SK-N-SH (cell line): ENCODE results near the gene KARS1. TPM values are rescaled to one million over a fixed set of nuclear protein-coding genes. Genes with fewer than 3 reads are reported as not detected.

ENCODE experiments used
- CTCF ChIA-PET: fragments of 300-600, 350-600 bp; formaldehyde crosslinking; extraction: SDS; loops from one replicate; lab custom pipeline; 2021; lab: Yijun Ruan, JAX
- POLR2A ChIA-PET: fragments of 350-600 bp; sonication (Branson Sonifier 250); formaldehyde crosslinking; extraction: SDS; loops from one replicate; lab custom pipeline; 2020; ENCODE audit warnings: antibody characterized with exemption, inconsistent platforms; lab: Yijun Ruan, JAX
- DNase-seq: peaks from one replicate; pipeline ENCODE4 v3.0.0; 2012
- H2AFZ ChIP-seq: fragments of 200-600 bp; sonication (generic); 2 replicates; pipeline ENCODE4 v1.8.1; 2016; ENCODE audit warnings: antibody characterized with exemption, mild to moderate bottlenecking, low read depth
- H3F3A ChIP-seq: fragments of 200-600 bp; sonication (generic); replicated peaks from 2 replicates; pipeline ENCODE3; 2016; ENCODE audit warnings: antibody characterized with exemption, mild to moderate bottlenecking; ENCODE audit not compliant: insufficient read depth
- H3K27ac ChIP-seq, 2 experiments: fragments of 200-500 bp in 1 of 2; fragments of 200-600 bp in 1 of 2; sonication (Bioruptor generic) in 1 of 2; sonication (generic), shearing (Covaris generic) in 1 of 2; 2 replicates each; pipeline versions ENCODE4 v1.5.1 to v1.6.1; 2014 to 2016; ENCODE audit warnings: low read depth in 2 of 2, inconsistent platforms in 1 of 2, low read length in 1 of 2, mild to moderate bottlenecking in 1 of 2, mixed read lengths in 1 of 2
- H3K27me3 ChIP-seq: fragments of 200-600 bp; sonication (generic), shearing (Covaris generic); 2 replicates; pipeline ENCODE4 v1.6.1; 2016; ENCODE audit warnings: mixed run types; ENCODE audit not compliant: insufficient read depth
- H3K36me3 ChIP-seq, 2 experiments: fragments of 200-500 bp in 1 of 2; fragments of 200-600 bp in 1 of 2; sonication (Bioruptor generic) in 1 of 2; sonication (generic) in 1 of 2; replicated peaks in 1 of 2; 2 replicates each; pipeline versions ENCODE3 to v1.5.1; 2014 to 2016; ENCODE audit warnings: low read length in 1 of 2, mild to moderate bottlenecking in 1 of 2; ENCODE audit not compliant: insufficient read depth in 2 of 2, control insufficient read depth in 1 of 2
- H3K4me1 ChIP-seq, 2 experiments: fragments of 200-500 bp in 1 of 2; fragments of 200-600 bp in 1 of 2; sonication (Bioruptor generic) in 1 of 2; sonication (generic), shearing (Covaris generic) in 1 of 2; 2 replicates each; pipeline versions ENCODE4 v1.5.1 to v1.6.1; 2014 to 2016; ENCODE audit warnings: low read depth in 1 of 2, low read length in 1 of 2, mixed run types in 1 of 2; ENCODE audit not compliant: insufficient read depth in 2 of 2, control insufficient read depth in 1 of 2
- H3K4me2 ChIP-seq: fragments of 200-600 bp; sonication (generic), shearing (Covaris generic); 2 replicates; pipeline ENCODE4 v1.6.1; 2017; ENCODE audit warnings: mixed run types
- H3K4me3 ChIP-seq, 2 experiments: fragments of 200-500 bp in 1 of 2; fragments of 200-600 bp in 1 of 2; sonication (Bioruptor generic) in 1 of 2; sonication (generic), shearing (Covaris generic) in 1 of 2; 2 replicates each; pipeline versions ENCODE4 v1.5.1 to v1.8.1; 2014 to 2016; ENCODE audit warnings: low read depth in 2 of 2, inconsistent platforms in 1 of 2, low read length in 1 of 2, mild to moderate bottlenecking in 1 of 2, mixed read lengths in 1 of 2, moderate library complexity in 1 of 2
- H3K79me2 ChIP-seq: fragments of 200-600 bp; sonication (generic); 2 replicates; pipeline ENCODE4 v1.8.1; 2017; ENCODE audit warnings: mild to moderate bottlenecking; ENCODE audit not compliant: insufficient read depth
- H3K9ac ChIP-seq: fragments of 200-600 bp; sonication (generic); 2 replicates; pipeline ENCODE4 v1.6.1; 2017; ENCODE audit warnings: mixed run types
- H3K9me2 ChIP-seq: fragments of 200-600 bp; sonication (generic); 2 replicates; pipeline ENCODE4 v1.6.1; 2017; ENCODE audit warnings: mixed run types
- H3K9me3 ChIP-seq: fragments of 200-600 bp; sonication (generic); 2 replicates; pipeline ENCODE4 v1.6.1; 2017; ENCODE audit warnings: mixed run types, mild to moderate bottlenecking, moderate library complexity
- H4K20me1 ChIP-seq: fragments of 200-600 bp; sonication (generic); 2 replicates; pipeline ENCODE4 v1.6.1; 2017; ENCODE audit warnings: mild to moderate bottlenecking, mixed run types; ENCODE audit not compliant: insufficient read depth
- FOXJ3 ChIP-seq: sonication (generic); formaldehyde crosslinking; IDR thresholded peaks from 2 replicates; pipeline ENCODE4 v1.5.1; 2020; ENCODE audit warnings: mild to moderate bottlenecking, missing genetic modification reagents
- FOXM1 ChIP-seq: IDR thresholded peaks from 2 replicates; pipeline ENCODE4 v1.4.0; 2012; ENCODE audit warnings: low read depth, mild to moderate bottlenecking
- GATA2 ChIP-seq: sonication (generic); formaldehyde crosslinking; IDR thresholded peaks from 2 replicates; pipeline ENCODE4 v1.5.0; 2020; ENCODE audit warnings: mild to moderate bottlenecking, missing genetic modification reagents
- JUND ChIP-seq: IDR thresholded peaks from 2 replicates; pipeline ENCODE4 v1.4.0; 2012
- MEF2A ChIP-seq: IDR thresholded peaks from 2 replicates; pipeline ENCODE4 v1.4.0; 2012; ENCODE audit warnings: low read depth, borderline replicate concordance
- POLR2AphosphoS5 ChIP-seq: IDR thresholded peaks from 2 replicates; pipeline ENCODE4 v1.6.1; 2012; ENCODE audit warnings: low read depth, low read length
- RCOR1 ChIP-seq: fragments of 150-350 bp; IDR thresholded peaks from 2 replicates; pipeline ENCODE4 v1.6.1; 2017; ENCODE audit warnings: antibody characterized with exemption, low read length
- RFX5 ChIP-seq: IDR thresholded peaks from 2 replicates; pipeline ENCODE4 v1.6.1; 2012; ENCODE audit warnings: mild to moderate bottlenecking, improper control_type of control experiment, low read length
- RXRA ChIP-seq: IDR thresholded peaks from 2 replicates; pipeline ENCODE4 v1.4.0; 2012; ENCODE audit warnings: low read depth, mild to moderate bottlenecking, borderline replicate concordance
- SMC3 ChIP-seq: IDR thresholded peaks from 2 replicates; pipeline ENCODE4 v1.6.1; 2012; ENCODE audit warnings: low read depth, low read length, improper control_type of control experiment
- TAF1 ChIP-seq: IDR thresholded peaks from 2 replicates; pipeline ENCODE4 v1.6.1; 2012; ENCODE audit warnings: low read depth, mild to moderate bottlenecking, low read length, moderate library complexity, borderline replicate concordance
- TCF12 ChIP-seq: IDR thresholded peaks from 2 replicates; pipeline ENCODE4 v1.4.0; 2012
- WGBS: methylation state at CpG from one replicate; pipeline ENCODE4 v1.1.6; 2017; ENCODE audit warnings: low lambda C conversion rate; 5-methylcytosine and 5-hydroxymethylcytosine counted together
- polyA plus RNA-seq, 3 experiments: library from polyadenylated mRNA; depleted of rRNA; stranded (reverse); fragments of >200 nt; gene quantifications; 2 replicates each; pipeline ENCODE4 v1.2.3, GENCODE V29; 2012
- TF ChIP-seq, protein P1 (sequence below): IDR thresholded peaks from 2 replicates; pipeline ENCODE4 v1.4.0; 2012; ENCODE audit warnings: low read depth, borderline replicate concordance
- TF ChIP-seq, protein P2 (sequence below): fragments of 200-600 bp; sonication (generic); IDR thresholded peaks from 2 replicates; pipeline ENCODE4 v1.6.1; 2017; ENCODE audit warnings: antibody characterized with exemption, mild to moderate bottlenecking, moderate library complexity
- TF ChIP-seq, protein P3 (sequence below): IDR thresholded peaks from 2 replicates; pipeline ENCODE4; 2012
- TF ChIP-seq, protein P4 (sequence below): IDR thresholded peaks from 2 replicates; pipeline ENCODE4 v1.6.1; 2012; ENCODE audit warnings: mild to moderate bottlenecking, low read depth, low read length, moderate library complexity
- TF ChIP-seq, protein P5 (sequence below): IDR thresholded peaks from 2 replicates; pipeline ENCODE4 v1.4.0; 2012; ENCODE audit warnings: low read depth, borderline replicate concordance
- TF ChIP-seq, protein P6 (sequence below): fragments of 150-350 bp; IDR thresholded peaks from 2 replicates; pipeline ENCODE4 v1.6.1; 2017; ENCODE audit warnings: antibody characterized with exemption, low read length, low read depth, borderline replicate concordance

KARS1 gene
- polyA plus RNA-seq, 1 of the 3 experiments (the other 2 are of a cell fraction), result 134 TPM

DNA sequence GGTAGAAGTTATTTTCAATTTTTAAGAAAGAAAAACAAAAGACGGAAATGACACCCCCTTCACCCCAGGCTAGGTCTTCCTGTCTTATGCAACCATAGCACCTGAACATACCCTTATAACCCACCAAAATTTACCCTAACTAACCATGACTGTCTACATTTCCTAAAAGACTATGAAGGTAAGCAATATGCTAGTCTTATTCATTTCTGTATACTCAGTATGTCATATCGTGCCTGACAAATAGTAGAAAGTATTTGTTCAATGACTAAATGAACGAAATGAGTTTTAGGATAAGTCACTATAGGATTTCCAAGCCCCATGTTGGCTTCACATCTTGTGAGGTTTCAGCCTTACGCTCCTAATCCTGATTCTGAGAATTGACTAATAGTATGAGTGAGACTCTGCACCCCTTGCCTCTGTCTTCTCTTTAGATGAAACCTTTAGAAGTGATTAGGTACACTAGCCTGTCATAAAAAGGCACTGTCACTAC, 30.9 kb downstream of the KARS1 start:
- ChIA-PET CTCF (interaction anchor here (0.7 kb wide), 1 partner anchor 151 kb away, joined by 3 read pairs; no protein-coding TSS in a partner anchor), POLR2A (no interaction called here)
- Histone ChIP-seq H3K9me3 (no peaks in the 10 kb centered on the region), H3K79me2 (peaks cover 14% of the 10 kb centered on the region), H3K27ac (no peak overlapping the region), H3K36me3 (peaks cover 54 to 67% of the 10 kb centered on the region in 2 experiments), H3K4me1 (peaks cover 10 to 17% of the 10 kb centered on the region in 2 experiments), H3K4me2 (no peak overlapping the region), H3K4me3 (no peak overlapping the region), H3F3A (peaks cover 29% of the 10 kb centered on the region), H2AFZ (no peak overlapping the region), H3K9ac (no peak overlapping the region), H3K9me2 (no peaks in the 10 kb centered on the region), H3K27me3 (no peaks in the 10 kb centered on the region), H4K20me1 (peaks cover 4% of the 10 kb centered on the region; the same call in 1 of the 2 replicates)
- no peak for DNase-seq
- 95% methylated on average over 4 of the region's 4 CpGs for WGBS
- TF ChIP-seq FOXJ3, result no peak
- TF ChIP-seq, protein P1, sequence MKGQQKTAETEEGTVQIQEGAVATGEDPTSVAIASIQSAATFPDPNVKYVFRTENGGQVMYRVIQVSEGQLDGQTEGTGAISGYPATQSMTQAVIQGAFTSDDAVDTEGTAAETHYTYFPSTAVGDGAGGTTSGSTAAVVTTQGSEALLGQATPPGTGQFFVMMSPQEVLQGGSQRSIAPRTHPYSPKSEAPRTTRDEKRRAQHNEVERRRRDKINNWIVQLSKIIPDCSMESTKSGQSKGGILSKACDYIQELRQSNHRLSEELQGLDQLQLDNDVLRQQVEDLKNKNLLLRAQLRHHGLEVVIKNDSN, result no peak
- TF ChIP-seq RCOR1, result no peak
- no peak for TF ChIP-seq TAF1
- TF ChIP-seq, protein P2, sequence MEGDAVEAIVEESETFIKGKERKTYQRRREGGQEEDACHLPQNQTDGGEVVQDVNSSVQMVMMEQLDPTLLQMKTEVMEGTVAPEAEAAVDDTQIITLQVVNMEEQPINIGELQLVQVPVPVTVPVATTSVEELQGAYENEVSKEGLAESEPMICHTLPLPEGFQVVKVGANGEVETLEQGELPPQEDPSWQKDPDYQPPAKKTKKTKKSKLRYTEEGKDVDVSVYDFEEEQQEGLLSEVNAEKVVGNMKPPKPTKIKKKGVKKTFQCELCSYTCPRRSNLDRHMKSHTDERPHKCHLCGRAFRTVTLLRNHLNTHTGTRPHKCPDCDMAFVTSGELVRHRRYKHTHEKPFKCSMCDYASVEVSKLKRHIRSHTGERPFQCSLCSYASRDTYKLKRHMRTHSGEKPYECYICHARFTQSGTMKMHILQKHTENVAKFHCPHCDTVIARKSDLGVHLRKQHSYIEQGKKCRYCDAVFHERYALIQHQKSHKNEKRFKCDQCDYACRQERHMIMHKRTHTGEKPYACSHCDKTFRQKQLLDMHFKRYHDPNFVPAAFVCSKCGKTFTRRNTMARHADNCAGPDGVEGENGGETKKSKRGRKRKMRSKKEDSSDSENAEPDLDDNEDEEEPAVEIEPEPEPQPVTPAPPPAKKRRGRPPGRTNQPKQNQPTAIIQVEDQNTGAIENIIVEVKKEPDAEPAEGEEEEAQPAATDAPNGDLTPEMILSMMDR, result no peak
- no peak for TF ChIP-seq POLR2AphosphoS5
- no peak for TF ChIP-seq JUND
- TF ChIP-seq TCF12, result no peak
- TF ChIP-seq, protein P3, sequence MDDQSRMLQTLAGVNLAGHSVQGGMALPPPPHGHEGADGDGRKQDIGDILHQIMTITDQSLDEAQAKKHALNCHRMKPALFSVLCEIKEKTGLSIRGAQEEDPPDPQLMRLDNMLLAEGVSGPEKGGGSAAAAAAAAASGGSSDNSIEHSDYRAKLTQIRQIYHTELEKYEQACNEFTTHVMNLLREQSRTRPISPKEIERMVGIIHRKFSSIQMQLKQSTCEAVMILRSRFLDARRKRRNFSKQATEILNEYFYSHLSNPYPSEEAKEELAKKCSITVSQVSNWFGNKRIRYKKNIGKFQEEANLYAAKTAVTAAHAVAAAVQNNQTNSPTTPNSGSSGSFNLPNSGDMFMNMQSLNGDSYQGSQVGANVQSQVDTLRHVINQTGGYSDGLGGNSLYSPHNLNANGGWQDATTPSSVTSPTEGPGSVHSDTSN, result no peak
- TF ChIP-seq FOXM1, result no peak
- no peak for TF ChIP-seq RXRA
- no peak for TF ChIP-seq RFX5
- no peak for TF ChIP-seq GATA2 (CRISPR knock-in tag)
- TF ChIP-seq, protein P4, sequence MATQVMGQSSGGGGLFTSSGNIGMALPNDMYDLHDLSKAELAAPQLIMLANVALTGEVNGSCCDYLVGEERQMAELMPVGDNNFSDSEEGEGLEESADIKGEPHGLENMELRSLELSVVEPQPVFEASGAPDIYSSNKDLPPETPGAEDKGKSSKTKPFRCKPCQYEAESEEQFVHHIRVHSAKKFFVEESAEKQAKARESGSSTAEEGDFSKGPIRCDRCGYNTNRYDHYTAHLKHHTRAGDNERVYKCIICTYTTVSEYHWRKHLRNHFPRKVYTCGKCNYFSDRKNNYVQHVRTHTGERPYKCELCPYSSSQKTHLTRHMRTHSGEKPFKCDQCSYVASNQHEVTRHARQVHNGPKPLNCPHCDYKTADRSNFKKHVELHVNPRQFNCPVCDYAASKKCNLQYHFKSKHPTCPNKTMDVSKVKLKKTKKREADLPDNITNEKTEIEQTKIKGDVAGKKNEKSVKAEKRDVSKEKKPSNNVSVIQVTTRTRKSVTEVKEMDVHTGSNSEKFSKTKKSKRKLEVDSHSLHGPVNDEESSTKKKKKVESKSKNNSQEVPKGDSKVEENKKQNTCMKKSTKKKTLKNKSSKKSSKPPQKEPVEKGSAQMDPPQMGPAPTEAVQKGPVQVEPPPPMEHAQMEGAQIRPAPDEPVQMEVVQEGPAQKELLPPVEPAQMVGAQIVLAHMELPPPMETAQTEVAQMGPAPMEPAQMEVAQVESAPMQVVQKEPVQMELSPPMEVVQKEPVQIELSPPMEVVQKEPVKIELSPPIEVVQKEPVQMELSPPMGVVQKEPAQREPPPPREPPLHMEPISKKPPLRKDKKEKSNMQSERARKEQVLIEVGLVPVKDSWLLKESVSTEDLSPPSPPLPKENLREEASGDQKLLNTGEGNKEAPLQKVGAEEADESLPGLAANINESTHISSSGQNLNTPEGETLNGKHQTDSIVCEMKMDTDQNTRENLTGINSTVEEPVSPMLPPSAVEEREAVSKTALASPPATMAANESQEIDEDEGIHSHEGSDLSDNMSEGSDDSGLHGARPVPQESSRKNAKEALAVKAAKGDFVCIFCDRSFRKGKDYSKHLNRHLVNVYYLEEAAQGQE, result no peak
- TF ChIP-seq SMC3, result no peak
- TF ChIP-seq MEF2A, result no peak
- TF ChIP-seq, protein P5, sequence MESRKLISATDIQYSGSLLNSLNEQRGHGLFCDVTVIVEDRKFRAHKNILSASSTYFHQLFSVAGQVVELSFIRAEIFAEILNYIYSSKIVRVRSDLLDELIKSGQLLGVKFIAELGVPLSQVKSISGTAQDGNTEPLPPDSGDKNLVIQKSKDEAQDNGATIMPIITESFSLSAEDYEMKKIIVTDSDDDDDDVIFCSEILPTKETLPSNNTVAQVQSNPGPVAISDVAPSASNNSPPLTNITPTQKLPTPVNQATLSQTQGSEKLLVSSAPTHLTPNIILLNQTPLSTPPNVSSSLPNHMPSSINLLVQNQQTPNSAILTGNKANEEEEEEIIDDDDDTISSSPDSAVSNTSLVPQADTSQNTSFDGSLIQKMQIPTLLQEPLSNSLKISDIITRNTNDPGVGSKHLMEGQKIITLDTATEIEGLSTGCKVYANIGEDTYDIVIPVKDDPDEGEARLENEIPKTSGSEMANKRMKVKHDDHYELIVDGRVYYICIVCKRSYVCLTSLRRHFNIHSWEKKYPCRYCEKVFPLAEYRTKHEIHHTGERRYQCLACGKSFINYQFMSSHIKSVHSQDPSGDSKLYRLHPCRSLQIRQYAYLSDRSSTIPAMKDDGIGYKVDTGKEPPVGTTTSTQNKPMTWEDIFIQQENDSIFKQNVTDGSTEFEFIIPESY, result no peak
- TF ChIP-seq, protein P6, sequence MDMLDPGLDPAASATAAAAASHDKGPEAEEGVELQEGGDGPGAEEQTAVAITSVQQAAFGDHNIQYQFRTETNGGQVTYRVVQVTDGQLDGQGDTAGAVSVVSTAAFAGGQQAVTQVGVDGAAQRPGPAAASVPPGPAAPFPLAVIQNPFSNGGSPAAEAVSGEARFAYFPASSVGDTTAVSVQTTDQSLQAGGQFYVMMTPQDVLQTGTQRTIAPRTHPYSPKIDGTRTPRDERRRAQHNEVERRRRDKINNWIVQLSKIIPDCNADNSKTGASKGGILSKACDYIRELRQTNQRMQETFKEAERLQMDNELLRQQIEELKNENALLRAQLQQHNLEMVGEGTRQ, result no peak
